ENCODE data around the gene ARHGAP40.

Gene ARHGAP40

DNA sequence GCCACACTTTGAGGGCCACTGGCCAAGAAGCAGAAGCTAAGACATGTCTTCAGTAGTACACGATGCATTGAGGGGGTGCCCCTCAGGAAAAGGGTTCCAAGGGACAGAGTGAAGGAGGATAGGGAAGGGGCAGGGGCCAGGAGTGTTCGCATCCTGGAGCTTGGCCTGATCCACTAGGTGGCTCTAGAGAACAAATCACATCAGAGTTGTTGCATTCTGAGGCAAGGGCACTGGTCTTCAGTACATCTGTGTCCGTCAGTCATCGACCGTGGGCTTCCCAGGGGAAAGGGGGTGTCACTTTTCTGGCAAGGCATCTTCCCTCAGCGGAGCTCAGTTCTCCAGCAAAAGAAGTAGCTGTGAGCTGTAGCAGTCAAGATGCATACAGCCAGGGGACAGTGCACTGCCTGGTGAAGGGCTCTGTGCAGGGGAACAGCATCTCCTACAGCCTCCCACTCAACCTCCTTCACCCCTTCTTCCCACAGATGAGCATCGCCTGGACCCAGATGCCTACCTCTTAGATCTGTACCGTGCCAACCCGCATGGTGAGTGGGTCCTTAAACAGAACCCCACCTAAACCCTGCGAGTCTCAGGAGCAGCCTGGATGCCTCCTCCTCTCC lies 47.8 kb downstream of the ARHGAP40 start:
- DNase-seq (ENCODE audit: extremely low read depth in 1 of 2, low read depth in 1 of 2) = no peak

DNA sequence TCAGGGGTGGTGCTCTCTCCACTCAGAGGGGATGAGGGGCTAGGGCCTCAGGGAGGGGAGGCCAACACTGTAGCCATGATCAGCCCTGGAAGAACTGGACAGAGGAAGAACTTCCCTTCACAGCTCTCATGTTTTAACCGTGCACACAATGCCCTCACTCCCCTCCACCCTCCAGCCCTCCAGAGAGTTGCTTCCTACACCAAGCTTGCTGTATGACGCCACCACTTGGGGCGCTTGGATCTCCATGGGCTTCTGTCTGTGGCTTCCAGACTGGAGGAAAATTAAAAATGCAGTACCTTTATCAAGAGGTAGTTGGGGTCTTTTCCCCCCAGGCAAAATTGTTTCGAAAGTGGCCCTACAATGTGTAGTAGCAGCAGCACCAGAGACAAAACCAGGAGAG lies 48.4 kb downstream of the ARHGAP40 start:
- no peak for DNase-seq (ENCODE audit: extremely low read depth in 1 of 2, low read depth in 1 of 2)

DNA sequence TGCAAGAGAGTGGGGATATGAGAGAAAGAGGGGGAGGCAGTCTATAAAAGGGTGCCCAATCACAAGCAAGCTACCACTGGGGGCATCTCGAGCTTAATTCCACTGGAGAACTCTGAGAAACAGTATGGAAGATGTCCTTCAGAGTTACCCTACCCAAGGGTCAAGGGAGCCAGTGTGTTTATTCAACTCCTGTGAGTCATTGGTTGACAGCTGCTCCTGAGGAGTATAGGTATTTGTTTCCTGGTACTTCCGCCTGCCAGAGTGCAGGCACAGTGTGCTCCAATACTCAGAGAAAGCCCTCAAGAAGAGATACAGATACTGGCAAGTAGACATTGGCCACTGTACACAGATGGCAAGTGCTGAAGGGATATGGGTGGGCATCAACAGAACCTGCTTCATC lies 49.5 kb downstream of the ARHGAP40 start:
- DNase-seq (ENCODE audit: extremely low read depth in 1 of 2, low read depth in 1 of 2) = no peak

DNA sequence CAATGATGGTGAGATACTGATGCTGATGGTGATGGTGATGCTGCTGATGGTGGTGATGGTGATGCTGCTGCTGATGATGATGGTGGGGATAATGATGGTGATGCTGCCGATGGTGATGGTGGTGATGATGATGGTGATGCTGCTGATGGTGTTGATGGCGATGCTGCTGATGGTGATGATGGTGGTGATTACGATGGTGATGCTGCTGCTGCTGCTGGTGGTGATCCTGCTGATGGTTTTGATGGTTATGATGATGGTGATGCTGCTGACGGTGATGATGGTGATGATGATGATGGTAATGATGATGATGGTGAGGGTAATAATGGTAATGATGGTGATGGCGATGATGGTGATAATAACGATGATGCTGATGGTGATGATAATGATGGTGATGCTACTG lies 50.0 kb downstream of the ARHGAP40 start:
- no peak for DNase-seq (ENCODE audit: extremely low read depth in 1 of 2, low read depth in 1 of 2)

DNA sequence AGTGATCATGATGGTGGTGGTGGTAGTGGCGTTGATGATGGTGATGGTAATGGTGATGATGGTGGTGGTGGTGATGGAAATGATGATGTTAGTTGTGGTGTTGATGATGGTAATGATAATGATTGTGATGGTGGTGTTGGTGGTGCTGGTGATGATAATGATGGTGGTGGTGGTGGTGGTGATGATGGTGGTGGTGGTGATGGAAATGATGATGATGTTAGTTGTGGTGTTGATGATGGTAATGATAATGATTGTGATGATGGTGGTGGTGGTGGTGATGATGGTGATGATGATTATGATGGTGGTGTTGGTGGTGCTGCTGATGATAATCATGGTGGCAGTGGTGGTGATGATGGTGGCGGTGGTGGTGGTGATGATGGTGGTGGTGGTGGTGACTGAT lies 51.4 kb downstream of the ARHGAP40 start:
- no peak for DNase-seq (ENCODE audit: extremely low read depth in 1 of 2, low read depth in 1 of 2)

DNA sequence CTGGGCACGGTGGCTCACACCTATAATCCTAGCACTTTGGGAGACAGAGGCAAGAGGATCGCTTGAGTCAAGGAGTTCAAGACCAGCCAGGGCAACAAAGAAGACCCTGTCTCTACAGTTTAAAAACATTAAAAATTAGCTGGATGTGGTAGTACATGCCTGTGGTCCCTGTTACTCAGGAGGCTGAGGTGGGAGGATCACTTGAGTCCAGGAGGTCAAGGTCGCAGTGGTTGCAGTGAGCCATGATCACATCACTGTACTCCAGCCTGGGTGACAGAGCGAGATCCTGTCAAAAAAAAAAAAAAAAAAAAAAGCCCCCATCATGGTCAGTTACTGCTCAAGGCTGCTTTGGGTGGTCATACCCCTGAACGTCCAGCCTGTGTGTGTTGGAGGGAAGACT lies 55.8 kb downstream of the ARHGAP40 start:
- no peak for DNase-seq (ENCODE audit: extremely low read depth in 1 of 2, low read depth in 1 of 2)

DNA sequence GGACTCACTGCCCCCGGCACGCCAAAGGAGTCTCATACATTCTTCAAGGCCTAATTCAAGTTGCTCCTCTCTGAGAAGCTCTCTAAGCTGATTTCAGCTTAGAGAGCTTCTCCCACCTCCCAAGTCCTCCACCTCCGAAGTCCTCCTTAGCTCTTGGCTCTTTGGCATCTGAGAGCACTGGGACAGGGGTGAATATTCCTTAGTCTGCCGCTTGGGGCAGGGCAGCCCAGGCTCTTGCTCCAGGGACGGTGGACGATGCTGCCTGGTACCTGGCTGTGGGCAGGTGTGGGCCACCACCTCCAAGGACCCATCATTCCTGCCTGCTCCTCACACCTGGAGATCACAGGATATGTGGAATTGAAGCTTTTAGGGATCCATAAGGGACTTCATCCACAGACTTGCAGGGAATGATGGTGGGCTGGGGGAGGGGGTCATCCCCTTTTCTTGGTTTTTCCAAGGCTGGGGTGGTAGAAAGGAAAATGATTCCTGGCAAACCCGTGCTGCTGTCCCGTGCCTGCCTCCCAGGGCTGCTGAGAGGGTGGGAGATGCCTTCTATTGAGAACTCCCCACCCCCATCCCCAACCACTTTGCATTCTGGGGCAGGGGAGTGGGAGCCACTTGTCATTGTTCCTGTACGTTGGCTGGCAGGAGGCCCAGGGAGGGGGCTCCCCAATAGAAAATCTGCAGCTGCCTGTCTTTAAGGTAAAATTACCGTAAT lies 57.4 kb downstream of the ARHGAP40 start:
- no peak for DNase-seq (ENCODE audit: extremely low read depth in 1 of 2, low read depth in 1 of 2)

DNA sequence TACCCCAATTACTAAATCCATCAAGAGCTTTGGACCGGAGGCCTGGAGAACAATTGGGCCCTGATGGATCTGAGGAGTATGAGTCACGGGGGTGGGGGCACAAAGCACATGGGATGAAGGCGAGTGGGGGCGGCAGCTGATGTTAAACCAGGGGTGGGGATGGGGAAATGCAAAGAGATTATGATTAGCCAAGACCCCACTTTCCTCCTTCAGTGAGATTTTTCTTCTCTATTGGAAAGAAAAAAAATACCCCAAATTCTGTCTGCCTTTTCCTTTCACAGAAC lies 57.9 kb downstream of the ARHGAP40 start:
- no peak for DNase-seq (ENCODE audit: extremely low read depth in 1 of 2, low read depth in 1 of 2)

DNA sequence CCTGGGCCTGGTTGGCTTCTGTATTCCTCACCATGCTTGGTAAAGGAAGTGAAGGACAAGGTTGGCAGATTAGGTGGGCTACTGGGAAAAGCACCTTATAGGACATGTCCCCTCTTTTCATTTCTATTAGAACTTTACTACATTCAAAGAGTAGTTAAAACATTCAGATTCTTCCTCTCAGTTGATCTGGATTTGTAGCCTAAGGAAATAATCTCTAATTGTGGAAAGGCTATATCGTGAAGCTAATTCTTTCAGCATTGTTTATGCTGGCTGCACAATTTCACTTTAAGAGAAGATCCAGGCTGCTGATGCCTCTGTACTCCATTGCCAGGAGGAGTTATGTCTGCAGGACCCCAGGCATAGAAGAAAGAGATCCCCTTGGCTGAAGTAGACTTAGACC lies 58.8 kb downstream of the ARHGAP40 start:
- DNase-seq (ENCODE audit: extremely low read depth in 1 of 2, low read depth in 1 of 2) = no peak

DNA sequence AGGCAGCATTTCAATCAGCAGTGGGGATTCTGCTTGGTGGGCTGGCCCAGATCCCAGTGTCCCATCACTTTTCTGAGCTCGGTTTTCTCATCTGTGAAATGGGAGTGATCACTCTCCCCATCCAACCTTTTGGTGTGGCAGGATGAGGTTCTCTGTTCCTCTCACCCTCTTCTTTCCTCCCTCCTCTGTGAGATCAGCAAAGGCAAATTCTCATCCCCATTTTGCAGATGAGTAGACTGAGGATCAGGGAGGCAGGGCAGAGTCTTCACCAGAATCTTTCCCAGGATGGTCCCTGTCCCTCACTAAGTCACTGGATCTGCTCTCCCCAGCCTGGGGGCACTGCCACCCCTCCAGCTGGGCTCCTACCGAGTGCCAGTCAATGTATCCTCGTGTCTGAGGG lies 62.1 kb downstream of the ARHGAP40 start:
- DNase-seq (ENCODE audit: extremely low read depth in 1 of 2, low read depth in 1 of 2) = no peak

DNA sequence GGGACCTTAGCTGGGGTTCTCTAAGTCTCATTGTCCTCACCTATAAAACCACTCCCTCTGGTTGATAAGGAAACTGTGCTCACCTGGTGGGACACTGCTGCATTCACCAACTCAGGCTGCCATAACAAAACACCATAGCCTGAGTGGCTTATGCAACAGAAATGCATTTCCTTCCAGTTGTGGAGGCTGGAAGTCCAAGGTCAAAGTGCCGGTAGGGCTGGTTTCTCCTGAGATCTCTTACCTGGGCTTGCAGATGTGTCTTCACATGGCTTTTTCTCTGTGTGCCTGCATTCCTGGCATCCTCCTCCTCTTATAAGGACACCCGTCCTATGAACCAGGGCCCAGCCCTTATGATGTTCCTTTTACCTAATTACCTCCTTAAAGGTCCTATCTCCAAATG lies 62.7 kb downstream of the ARHGAP40 start:
- DNase-seq (ENCODE audit: extremely low read depth in 1 of 2, low read depth in 1 of 2) = no peak

DNA sequence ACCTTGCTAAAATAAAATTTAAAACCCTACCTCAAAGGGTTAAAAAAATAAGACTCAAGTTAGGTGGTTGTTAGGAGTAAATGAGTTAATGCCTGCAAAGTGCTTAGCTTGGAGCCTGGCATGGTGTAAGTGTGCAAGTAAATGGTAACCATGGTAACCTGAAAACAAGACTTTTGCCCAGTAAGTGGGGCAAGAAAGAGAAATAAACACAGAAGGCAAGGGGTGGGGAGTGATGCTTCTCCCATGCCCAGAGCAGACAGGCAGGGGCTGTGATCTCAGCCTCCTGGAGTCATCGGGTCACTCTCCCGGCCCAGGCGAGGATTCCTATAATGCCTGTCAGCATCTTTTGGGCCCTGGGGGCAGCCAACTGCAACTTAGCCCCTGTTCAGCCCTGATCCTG lies 63.5 kb downstream of the ARHGAP40 start:
- no peak for DNase-seq (ENCODE audit: extremely low read depth in 1 of 2, low read depth in 1 of 2)

DNA sequence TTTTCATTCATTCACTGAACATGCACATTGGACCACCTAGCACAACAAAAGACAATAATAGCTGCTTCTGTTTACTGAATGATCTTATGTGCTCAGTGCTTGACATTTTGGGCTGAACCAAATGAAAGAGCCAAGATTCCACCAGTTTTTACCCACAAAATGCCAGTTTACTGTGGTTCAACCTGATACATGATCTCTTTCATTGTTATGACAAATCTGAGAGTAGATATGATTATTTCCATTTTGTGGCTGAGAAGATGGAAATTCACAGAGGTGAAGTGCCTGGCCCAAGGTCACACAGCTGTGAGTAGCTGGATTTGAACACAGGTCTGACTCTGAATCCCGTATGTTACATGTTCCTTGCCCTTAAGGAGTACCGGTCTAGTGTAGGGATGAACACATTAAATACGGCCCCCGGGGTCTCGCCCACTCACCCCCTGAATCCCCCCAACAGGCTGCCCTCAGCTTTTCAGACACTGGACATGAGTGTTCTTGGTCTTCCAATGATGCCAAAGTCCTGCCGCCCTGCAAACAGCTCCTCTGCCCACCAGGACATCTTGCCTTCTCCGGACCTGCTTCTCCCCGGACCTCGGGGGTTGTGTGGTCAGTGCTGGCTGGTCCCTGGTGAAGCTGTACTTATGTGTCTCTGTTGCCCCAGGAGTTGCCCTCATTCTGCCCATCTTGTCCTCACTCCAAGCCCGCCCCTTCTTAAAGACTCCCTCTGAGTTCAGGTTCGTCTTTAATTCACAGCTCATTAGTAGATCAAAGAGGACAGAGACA lies 64.1 kb downstream of the ARHGAP40 start:
- DNase-seq (ENCODE audit: extremely low read depth in 1 of 2, low read depth in 1 of 2) = no peak

DNA sequence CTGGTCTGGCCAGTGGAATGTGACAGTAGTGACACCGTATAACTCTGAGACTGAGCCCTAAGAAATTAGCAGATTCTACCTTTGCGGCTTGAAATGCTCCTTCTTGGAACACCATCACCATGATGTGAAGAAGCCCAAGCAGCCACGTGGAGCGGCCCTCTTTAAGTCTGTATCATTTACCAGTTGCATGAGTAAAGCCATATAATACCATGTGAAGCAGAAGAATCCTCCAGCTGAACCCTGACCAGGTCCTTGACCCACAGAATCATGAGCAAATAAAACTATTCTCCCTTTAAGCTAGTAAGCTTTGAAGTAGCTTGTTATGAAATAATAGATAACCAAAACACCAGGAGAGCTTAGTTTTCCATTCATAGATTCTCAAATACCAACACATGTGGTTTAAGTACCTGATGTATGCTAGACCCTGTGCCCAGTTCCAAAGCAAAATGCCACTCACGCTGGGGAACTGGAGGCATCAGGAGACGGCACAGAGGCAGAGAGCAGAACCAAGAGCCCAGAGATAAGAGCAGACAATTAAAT lies 65.9 kb downstream of the ARHGAP40 start:
- no peak for DNase-seq (ENCODE audit: extremely low read depth in 1 of 2, low read depth in 1 of 2)

DNA sequence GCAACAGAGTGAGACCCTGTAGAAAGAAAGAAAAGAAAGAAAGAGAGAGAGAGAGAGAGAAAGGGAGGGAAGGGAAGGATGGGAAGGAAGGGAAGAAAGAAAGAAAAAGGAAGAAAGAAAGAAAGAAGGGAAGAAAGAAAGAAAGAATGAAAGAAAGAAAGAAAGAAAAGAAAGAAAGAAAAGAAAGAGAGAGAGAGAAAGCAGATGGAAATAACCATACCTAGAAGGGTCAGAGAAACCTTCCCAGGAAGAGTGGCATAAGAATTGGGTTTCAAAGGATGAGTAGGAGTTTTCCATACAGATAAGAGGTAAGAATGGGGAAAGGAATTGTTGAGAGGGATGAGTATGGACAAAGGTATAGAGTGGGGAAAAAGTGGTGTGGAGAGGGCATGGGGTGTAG lies 68.1 kb downstream of the ARHGAP40 start:
- DNase-seq (ENCODE audit: extremely low read depth in 1 of 2, low read depth in 1 of 2) = no peak

DNA sequence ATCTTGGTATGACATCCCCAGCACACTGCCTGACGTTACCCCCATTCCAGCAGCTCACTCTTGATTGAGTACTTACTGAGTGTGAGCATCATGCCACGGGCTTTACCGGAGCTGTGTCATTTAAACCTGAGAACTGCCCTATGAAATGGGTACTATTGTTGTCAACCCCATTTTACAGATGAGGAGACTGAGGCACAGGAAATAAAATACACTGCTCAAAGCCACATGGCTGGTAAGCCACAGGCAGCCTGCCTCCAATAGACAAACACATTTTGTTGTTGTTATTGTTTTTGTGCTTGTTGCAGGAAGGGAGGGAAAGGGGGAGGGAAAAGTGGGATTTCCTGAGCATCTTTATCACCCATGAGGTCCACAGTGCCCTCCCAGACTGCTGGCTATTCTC lies 69.2 kb downstream of the ARHGAP40 start:
- DNase-seq (ENCODE audit: extremely low read depth in 1 of 2, low read depth in 1 of 2) = no peak

DNA sequence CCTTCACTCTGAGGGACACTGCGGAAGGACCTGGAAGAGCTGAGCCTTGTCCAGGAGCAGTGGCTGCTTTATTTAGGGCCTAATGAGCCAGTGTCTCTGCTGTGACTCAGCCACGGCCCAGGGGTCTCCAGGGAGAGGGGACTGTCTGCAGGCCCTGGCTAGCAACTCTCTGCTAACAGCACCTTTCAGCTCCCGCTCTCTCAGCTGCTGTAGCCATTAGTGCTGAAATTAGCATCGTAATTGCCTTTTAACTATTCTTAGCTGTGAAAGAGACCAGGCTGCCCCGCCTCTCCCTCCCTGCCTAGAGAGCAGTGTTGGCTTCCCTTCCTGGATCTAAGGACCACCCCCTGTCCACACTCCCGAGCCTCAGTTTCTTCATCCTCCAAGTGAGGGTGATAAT lies 69.6 kb downstream of the ARHGAP40 start:
- no peak for DNase-seq (ENCODE audit: extremely low read depth in 1 of 2, low read depth in 1 of 2)

DNA sequence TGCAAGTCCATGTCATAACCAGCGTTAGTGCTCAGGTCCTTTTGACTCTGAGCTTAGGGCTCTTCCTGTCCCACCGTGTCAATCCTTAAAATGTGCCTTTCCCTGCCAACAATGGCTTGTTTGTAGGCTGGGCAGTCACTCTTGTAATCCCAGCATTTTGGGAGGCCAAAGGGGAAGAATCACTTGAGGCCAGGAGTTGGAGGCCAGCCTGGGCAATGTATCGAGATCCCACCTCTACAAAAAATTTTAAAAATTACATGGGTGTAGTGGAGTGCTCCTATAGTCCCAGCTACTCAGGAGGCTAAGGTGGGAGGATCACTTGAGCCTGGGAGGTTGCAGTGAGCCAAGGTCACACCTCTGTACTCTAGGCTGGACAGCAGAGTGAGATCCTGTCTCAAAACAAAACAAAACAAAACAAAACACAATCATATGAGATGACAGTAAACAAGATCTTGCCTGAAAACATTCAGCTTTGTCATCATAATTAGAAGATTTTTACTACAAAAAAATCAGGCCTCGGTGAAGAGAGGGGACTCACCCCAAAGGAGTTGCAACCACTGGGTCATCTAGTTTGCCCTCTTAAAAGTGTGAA lies 70.2 kb downstream of the ARHGAP40 start:
- no peak for DNase-seq (ENCODE audit: extremely low read depth in 1 of 2, low read depth in 1 of 2)

DNA sequence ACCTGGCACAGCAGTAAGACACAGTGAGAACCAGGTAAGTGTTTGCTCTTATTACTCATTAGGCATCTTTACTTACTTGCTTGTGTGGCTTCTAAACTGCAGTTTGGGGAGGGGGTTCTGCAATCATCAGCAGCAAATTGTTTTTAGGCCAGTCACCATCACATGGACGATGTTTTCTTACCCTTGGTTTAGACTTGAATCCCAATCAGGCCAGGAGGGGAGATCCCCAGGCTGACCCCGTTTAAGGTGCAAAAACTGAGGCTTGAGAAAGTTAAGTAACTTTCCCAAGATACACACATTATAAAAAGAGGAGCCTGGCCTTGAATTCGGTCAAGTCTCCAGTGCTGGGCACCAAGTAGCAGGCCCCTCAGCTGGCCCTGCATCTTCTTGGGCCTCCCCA lies 70.9 kb downstream of the ARHGAP40 start:
- no peak for DNase-seq (ENCODE audit: extremely low read depth in 1 of 2, low read depth in 1 of 2)

DNA sequence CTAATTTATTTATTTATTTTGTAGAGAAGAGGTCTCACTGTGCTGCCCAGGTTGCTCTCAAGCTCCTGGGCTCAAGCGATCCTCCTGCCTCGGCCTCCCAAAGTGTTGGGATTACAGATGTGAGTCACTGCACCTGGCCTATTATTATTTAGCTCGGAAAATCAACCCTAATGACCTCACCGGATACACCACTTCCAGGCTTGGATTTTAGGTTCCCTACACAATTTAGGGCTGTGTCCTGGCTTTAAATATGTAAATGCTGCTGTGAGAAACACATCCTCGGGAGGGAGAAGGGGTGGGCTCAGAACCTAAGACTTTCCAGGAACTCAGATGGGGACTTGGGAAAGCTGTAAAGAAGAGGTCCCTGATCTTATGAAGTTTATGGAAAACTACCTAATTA lies 71.7 kb downstream of the ARHGAP40 start:
- DNase-seq (ENCODE audit: extremely low read depth in 1 of 2, low read depth in 1 of 2) = no peak

DNA sequence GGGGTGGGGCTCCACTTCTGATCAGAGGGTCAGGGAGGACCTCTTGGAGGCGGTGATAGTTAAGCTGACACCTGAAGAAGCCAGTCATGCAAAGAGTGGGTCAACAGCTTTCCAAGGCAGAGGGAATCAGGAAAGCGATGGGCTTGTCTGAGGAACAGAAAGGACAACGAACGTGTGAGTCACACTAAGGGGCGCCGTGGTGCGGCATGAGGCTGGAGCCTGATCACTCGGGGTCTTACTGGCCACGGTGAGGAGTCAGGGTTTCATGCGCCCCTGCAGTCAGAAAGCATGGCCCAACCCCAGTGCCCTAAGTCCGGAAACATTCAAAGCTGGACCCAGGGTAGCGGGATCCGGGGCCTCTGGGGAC lies 72.1 kb downstream of the ARHGAP40 start:
- no peak for DNase-seq (ENCODE audit: extremely low read depth in 1 of 2, low read depth in 1 of 2)
